IMR-90 (cell line): Measurements from ENCODE around the gene ISLR2. TPM values are rescaled to one million over a fixed set of nuclear protein-coding genes. Genes with fewer than 3 reads are reported as not detected.
"Not testable (repeated sequence)": the region's sequence is repeated elsewhere in the genome, so short reads cannot be mapped to it uniquely, and the experiment has no call there.

Experiments used
- ATAC-seq: fragments of 200-7000 bp; cut with Tn5 transposase; 2 replicates; pipeline ENCODE4 v1.9.1; 2020; ENCODE audit warnings: low read depth, mild to moderate bottlenecking, moderate library complexity
- BruUV-seq: library from RNA; stranded (reverse); fragments of 400-500 nt; replicated peaks from 2 replicates; lab custom pipeline; 2021; lab: Mats Ljungman, UMichigan
- CTCF ChIA-PET: fragments of 300-600 bp; formaldehyde crosslinking; extraction: SDS; loops from one replicate; lab custom pipeline; 2021; ENCODE audit warnings: antibody characterized with exemption; lab: Yijun Ruan, JAX
- POLR2A ChIA-PET: fragments of 300-600 bp; sonication (Branson Sonifier 250); formaldehyde crosslinking; loops from one replicate; lab custom pipeline; 2022; ENCODE audit warnings: antibody characterized with exemption; ENCODE audit not compliant: unreplicated experiment; lab: Charles Lee
- DNase-seq: peaks from one replicate; pipeline ENCODE4 v3.0.0; 2013
- H2AFZ ChIP-seq: replicated peaks from 2 replicates; pipeline ENCODE3; 2013; ENCODE audit warnings: low read length, mild to moderate bottlenecking; ENCODE audit not compliant: poor library complexity
- H2AK5ac ChIP-seq: 2 replicates; pipeline ENCODE4 v1.6.1; 2013; ENCODE audit warnings: low read depth, low read length, inconsistent platforms
- H2AK9ac ChIP-seq: replicated peaks from 2 replicates; pipeline ENCODE3; 2013; ENCODE audit warnings: mild to moderate bottlenecking, low read depth, low read length, moderate library complexity; ENCODE audit not compliant: poor library complexity
- H2BK120ac ChIP-seq: 2 replicates; pipeline ENCODE4 v1.6.1; 2013; ENCODE audit warnings: low read depth, low read length, inconsistent platforms
- H2BK15ac ChIP-seq: 3 replicates; pipeline ENCODE4 v1.6.1; 2013; ENCODE audit warnings: low read depth, low read length, inconsistent platforms
- H2BK20ac ChIP-seq: 2 replicates; pipeline ENCODE4 v1.6.1; 2013; ENCODE audit warnings: low read depth, mild to moderate bottlenecking, inconsistent platforms, low read length, moderate library complexity
- H2BK5ac ChIP-seq: 2 replicates; pipeline ENCODE4 v1.6.1; 2013; ENCODE audit warnings: mild to moderate bottlenecking, low read depth, low read length, inconsistent platforms; ENCODE audit not compliant: poor library complexity, severe bottlenecking
- H3K14ac ChIP-seq: replicated peaks from 2 replicates; pipeline ENCODE4 v1.6.1; 2013; ENCODE audit warnings: low read depth, low read length, inconsistent platforms
- H3K18ac ChIP-seq: 2 replicates; pipeline ENCODE4 v1.6.1; 2013; ENCODE audit warnings: low read depth, low read length, control low read depth
- H3K23ac ChIP-seq: 2 replicates; pipeline ENCODE4 v1.6.1; 2013; ENCODE audit warnings: low read depth, low read length, inconsistent platforms
- H3K27ac ChIP-seq: 2 replicates; pipeline ENCODE4 v1.5.1; 2013; ENCODE audit warnings: mild to moderate bottlenecking, control low read depth, low read length; ENCODE audit not compliant: insufficient read depth
- H3K27me3 ChIP-seq: 2 replicates; pipeline ENCODE4 v1.6.1; 2013; ENCODE audit warnings: low read length; ENCODE audit not compliant: control insufficient read depth, insufficient read depth
- H3K36me3 ChIP-seq: 2 replicates; pipeline ENCODE4 v1.6.1; 2013; ENCODE audit warnings: low read length, mixed read lengths; ENCODE audit not compliant: control insufficient read depth, insufficient read depth
- H3K4ac ChIP-seq: 2 replicates; pipeline ENCODE4 v1.6.1; 2013; ENCODE audit warnings: low read depth, low read length, inconsistent platforms
- H3K4me1 ChIP-seq: 2 replicates; pipeline ENCODE4 v1.6.1; 2013; ENCODE audit warnings: low read length, mixed read lengths; ENCODE audit not compliant: control insufficient read depth, insufficient read depth
- H3K4me2 ChIP-seq: 2 replicates; pipeline ENCODE4 v1.6.1; 2013; ENCODE audit warnings: low read depth, mild to moderate bottlenecking, control low read depth, low read length, moderate library complexity
- H3K4me3 ChIP-seq: 2 replicates; pipeline ENCODE4 v1.5.1; 2013; ENCODE audit warnings: low read depth, mild to moderate bottlenecking, control low read depth, low read length, moderate library complexity; ENCODE audit not compliant: insufficient read depth
- H3K56ac ChIP-seq: 2 replicates; pipeline ENCODE4 v1.6.1; 2013; ENCODE audit warnings: low read length, inconsistent platforms; ENCODE audit not compliant: insufficient read depth; ENCODE audit errors: extremely low read depth
- H3K79me1 ChIP-seq, 2 experiments: 2 replicates each; pipeline ENCODE4 v1.6.1; 2013; ENCODE audit warnings: low read length in 2 of 2, inconsistent platforms in 1 of 2, low read depth in 1 of 2
- H3K9ac ChIP-seq: 2 replicates; pipeline ENCODE4 v1.6.1; 2013; ENCODE audit warnings: low read depth, low read length, control low read depth
- H3K9me1 ChIP-seq: 2 replicates; pipeline ENCODE4 v1.6.1; 2013; ENCODE audit warnings: low read length, inconsistent platforms; ENCODE audit not compliant: insufficient read depth
- H3K9me3 ChIP-seq: 2 replicates; pipeline ENCODE4 v1.6.1; 2013; ENCODE audit warnings: low read length; ENCODE audit not compliant: control insufficient read depth, insufficient read depth
- H4K20me1 ChIP-seq: 2 replicates; pipeline ENCODE4 v1.6.1; 2013; ENCODE audit warnings: low read length, inconsistent platforms; ENCODE audit not compliant: insufficient read depth
- H4K5ac ChIP-seq: 2 replicates; pipeline ENCODE4 v1.6.1; 2013; ENCODE audit warnings: mild to moderate bottlenecking, low read depth, low read length, control low read depth
- H4K8ac ChIP-seq, 2 experiments: 2 replicates each; pipeline ENCODE4 v1.6.1; 2013; ENCODE audit warnings: low read depth in 2 of 2, low read length in 2 of 2, control low read depth in 1 of 2, inconsistent platforms in 1 of 2
- H4K91ac ChIP-seq: 2 replicates; pipeline ENCODE4 v1.6.1; 2013; ENCODE audit warnings: low read depth, low read length, inconsistent platforms; ENCODE audit not compliant: insufficient read depth
- WGBS, 2 experiments: methylation state at CpG; one replicate each; pipeline versions ENCODE4 v1.1.5 to v1.1.7; 2013; ENCODE audit warnings: missing lambda C conversion rate in 2 of 2; ENCODE audit not compliant: insufficient read length in 1 of 2; ENCODE audit errors: extremely low coverage in 2 of 2; 5-methylcytosine and 5-hydroxymethylcytosine counted together
- dilution Hi-C: fragments of 300-500 bp; cut with HindIII; formaldehyde crosslinking; loops from one replicate; pipeline ENCODE4 v1.14.3; 2018; ENCODE audit warnings: low sequenced_read_pairs; ENCODE audit not compliant: unreplicated experiment
- in situ Hi-C: fragments of 300-500 bp; cut with MboI; formaldehyde crosslinking; loops from 3 replicates; pipeline ENCODE4 v1.14.3; 2019; ENCODE audit warnings: low sequenced_read_pairs, inconsistent platforms, mixed read lengths
- intact Hi-C: fragments of 100-400 bp; cut with micrococcal nuclease; formaldehyde crosslinking; loops from 2 replicates; pipeline ENCODE4 v1.10.0; 2022
- polyA plus RNA-seq, 3 experiments: library from polyadenylated mRNA; depleted of rRNA; stranded (reverse); fragments of >200 nt; gene quantifications; 2 replicates each; pipeline ENCODE4 v1.2.3, GENCODE V29; 2012; ENCODE audit warnings: low replicate concordance in 1 of 3
- total RNA-seq: library from RNA; depleted of rRNA; stranded (reverse); fragments of >200 nt; gene quantifications from 2 replicates; pipeline ENCODE4 v1.2.3, GENCODE V29; 2012

Gene ISLR2
- total and polyA plus RNA-seq, 2 of the 4 experiments (the other 2 are of a cell fraction), result not detected

DNA sequence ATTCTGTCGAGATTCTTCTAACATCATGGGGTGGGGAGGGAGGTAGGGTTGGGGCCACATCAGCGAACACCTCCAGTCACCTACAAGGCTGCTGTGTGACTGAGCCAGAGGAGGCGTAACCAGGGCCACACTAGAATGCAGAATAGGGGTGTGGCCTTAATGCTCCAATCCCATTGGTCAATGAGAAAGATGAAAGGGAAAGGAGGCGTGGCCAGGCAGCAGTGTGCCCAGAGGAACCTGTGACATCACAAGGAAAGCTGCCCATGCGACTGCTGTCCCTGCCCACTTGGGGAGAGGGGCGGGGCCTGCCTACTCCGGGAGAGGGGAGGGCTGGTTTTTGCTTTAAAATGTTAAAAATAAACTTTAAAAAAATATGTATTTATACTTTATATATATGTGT is 47.9 kb upstream of the ISLR2 start, which contains the start of gene GOLGA6A:
Gene GOLGA6A, minus strand, starts transcription at position 101 of the 400 bp plus-strand sequence. Its CDS starts 41 bp downstream, at position 60.
- H3K56ac ChIP-seq, CTCF ChIA-PET, H2BK120ac ChIP-seq, H3K36me3 ChIP-seq, intact Hi-C loops, H3K27me3 ChIP-seq, H3K4me1 ChIP-seq, H3K4me3 ChIP-seq, ATAC-seq, POLR2A ChIA-PET, dilution Hi-C loops, H4K5ac ChIP-seq, H3K9ac ChIP-seq, H3K9me3 ChIP-seq, BruUV-seq, in situ Hi-C loops, H2AK5ac ChIP-seq, H2BK15ac ChIP-seq, H3K79me1 ChIP-seq, H3K23ac ChIP-seq, H4K8ac ChIP-seq, H2BK5ac ChIP-seq, H3K9me1 ChIP-seq, DNase-seq, H4K91ac ChIP-seq, H3K4me2 ChIP-seq, H3K14ac ChIP-seq, H3K18ac ChIP-seq, H2AK9ac ChIP-seq, H4K20me1 ChIP-seq, H2AFZ ChIP-seq, H3K4ac ChIP-seq, H2BK20ac ChIP-seq, H3K27ac ChIP-seq: not testable (repeated sequence)
- WGBS, 2 experiments, result no CpG with 5 or more reads among the region's 7 CpGs

- ATAC-seq, POLR2A ChIA-PET, H3K4me2 ChIP-seq, H3K9me1 ChIP-seq, H2BK20ac ChIP-seq, H2AK9ac ChIP-seq, BruUV-seq, H3K4me3 ChIP-seq, H3K9me3 ChIP-seq, H3K23ac ChIP-seq, H3K18ac ChIP-seq, H2BK15ac ChIP-seq, H3K36me3 ChIP-seq, in situ Hi-C loops, H2BK5ac ChIP-seq, H3K27ac ChIP-seq, intact Hi-C loops, dilution Hi-C loops, H4K5ac ChIP-seq, H3K27me3 ChIP-seq, DNase-seq, H3K4ac ChIP-seq, H2AK5ac ChIP-seq, H4K91ac ChIP-seq, H4K8ac ChIP-seq, H2AFZ ChIP-seq, CTCF ChIA-PET, H3K79me1 ChIP-seq, H3K9ac ChIP-seq, H2BK120ac ChIP-seq, H3K4me1 ChIP-seq, H3K14ac ChIP-seq, H4K20me1 ChIP-seq, H3K56ac ChIP-seq: not testable (repeated sequence)
- WGBS, 2 experiments, result no CpG with 5 or more reads among the region's 2 CpGs
Measured at GRCh38 chr15:74094567-74094966, 35.8 kb upstream of the ISLR2 start.
